SH-SY5Y (cell line): ENCODE measurements around the gene IL4R.

Experiments used
- GATA2 ChIP-seq: IDR thresholded peaks from 2 replicates; pipeline ENCODE4 v1.6.1; 2011; ENCODE audit warnings: mild to moderate bottlenecking, low read depth, low read length
- GATA3 ChIP-seq: IDR thresholded peaks from 2 replicates; pipeline ENCODE4 v1.6.1; 2011; ENCODE audit warnings: low read depth, mild to moderate bottlenecking, low read length, moderate library complexity

DNA sequence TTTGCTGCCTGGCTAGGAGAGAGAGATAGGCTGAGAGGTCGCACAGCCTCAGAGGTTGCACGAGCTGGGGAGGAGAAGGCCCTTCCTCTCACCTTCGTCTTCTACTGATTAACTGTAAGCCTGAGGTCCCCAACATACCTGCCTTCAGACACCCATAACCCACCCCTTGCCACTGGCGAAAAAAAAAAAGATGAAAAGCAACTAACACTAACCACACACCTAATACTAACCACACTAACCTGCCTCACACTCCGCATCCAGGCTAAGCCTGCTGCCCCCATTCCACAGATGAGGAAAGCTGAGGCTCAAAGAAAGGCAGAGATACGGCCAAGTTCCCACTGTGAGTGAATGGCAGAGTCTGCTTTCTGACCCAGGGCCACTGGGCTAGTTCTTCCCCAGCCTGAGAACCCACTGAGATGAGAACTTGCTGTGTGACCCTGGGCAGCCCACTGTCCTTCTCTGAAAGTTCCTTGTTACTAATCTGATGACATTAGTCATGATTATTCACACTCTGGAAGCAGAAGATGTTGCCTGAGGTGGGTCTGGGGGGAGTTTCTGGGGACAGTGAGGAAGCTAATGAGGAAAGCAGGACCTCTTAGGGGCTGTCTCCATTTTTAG lies 92.8 kb downstream of the IL4R start:
- TF ChIP-seq GATA2 = no peak
- no peak for TF ChIP-seq GATA3
